Memory B cell (primary cell): Measurements from ENCODE around the gene KIF25.

Experiments used
- ATAC-seq: fragments of 150-1000 bp; cut with Tn5 transposase; 2 replicates; pipeline ENCODE4 v1.10.0; 2021; ENCODE audit warnings: low read depth, mild to moderate bottlenecking, moderate library complexity
- DNase-seq, 2 donors: peaks; one replicate each; pipeline ENCODE4 v3.0.0; 2022; ENCODE audit warnings: low spot score in 2 of 2
- H3K27ac Mint-ChIP-seq: one replicate; pipeline ENCODE4 v1.8.0; 2022; ENCODE audit warnings: mild to moderate bottlenecking, moderate library complexity, mixed read lengths
- H3K27me3 Mint-ChIP-seq: one replicate; pipeline ENCODE4 v1.8.0; 2022; ENCODE audit warnings: mixed read lengths
- H3K36me3 Mint-ChIP-seq: one replicate; pipeline ENCODE4 v1.8.0; 2022; ENCODE audit warnings: mild to moderate bottlenecking, mixed read lengths
- H3K4me1 Mint-ChIP-seq: one replicate; pipeline ENCODE4 v1.8.0; 2022; ENCODE audit warnings: mixed read lengths
- H3K4me3 Mint-ChIP-seq: one replicate; pipeline ENCODE4 v1.8.0; 2022; ENCODE audit warnings: mild to moderate bottlenecking, moderate library complexity, mixed read lengths
- H3K9me3 Mint-ChIP-seq: one replicate; pipeline ENCODE4 v1.8.0; 2022; ENCODE audit warnings: mixed read lengths

KIF25 gene

DNA sequence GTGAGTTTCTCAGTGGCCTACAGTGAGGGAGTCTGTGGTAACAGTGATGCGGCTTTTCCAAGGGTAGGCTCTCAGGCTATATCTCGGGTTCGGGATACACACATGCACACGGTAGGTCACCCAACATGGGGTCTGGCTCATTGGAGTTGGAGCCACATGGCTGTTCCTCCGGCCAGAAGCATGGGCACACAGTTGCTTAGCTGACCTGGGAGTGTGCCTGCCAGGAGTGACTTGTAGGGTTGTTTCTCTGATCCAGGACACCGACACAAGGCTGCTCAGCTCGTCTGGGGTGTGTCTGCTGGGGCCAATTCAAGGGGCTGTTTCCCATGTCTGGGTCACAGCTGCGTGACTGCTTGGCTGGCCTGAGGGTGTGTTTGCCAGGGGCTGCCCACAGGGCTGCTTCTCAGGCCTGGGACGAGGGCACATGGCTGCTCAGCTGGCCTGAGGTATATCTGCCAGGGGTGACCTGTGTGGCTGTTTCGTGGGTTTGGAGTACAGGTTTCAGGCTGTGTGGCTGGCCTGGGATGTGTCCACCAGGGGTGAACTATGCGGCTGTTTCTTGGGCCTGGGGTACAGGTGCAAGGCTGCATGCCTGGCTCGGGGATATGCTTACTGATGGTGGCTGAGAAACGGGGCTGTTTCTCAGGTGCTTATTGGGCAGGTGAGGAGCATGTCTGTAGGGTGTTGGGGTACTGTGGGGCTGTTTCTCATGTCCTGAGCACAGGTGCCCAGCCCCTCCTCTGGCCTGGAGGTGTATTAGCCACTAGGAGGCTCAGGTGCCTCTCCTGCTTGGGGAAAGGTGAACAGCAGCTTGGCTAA lies 15.2 kb downstream of the KIF25 start:
- H3K4me1 Mint-ChIP-seq = no peaks in the 10 kb centered on the region
- ATAC-seq = no peak
- no peak overlapping the region for H3K4me3 Mint-ChIP-seq
- peaks cover 28% of the 10 kb centered on the region for H3K9me3 Mint-ChIP-seq
- H3K27ac Mint-ChIP-seq = no peak overlapping the region
- peaks cover 5% of the 10 kb centered on the region for H3K36me3 Mint-ChIP-seq
- DNase-seq = no peak
- peaks cover 3% of the 10 kb centered on the region for H3K27me3 Mint-ChIP-seq

DNA sequence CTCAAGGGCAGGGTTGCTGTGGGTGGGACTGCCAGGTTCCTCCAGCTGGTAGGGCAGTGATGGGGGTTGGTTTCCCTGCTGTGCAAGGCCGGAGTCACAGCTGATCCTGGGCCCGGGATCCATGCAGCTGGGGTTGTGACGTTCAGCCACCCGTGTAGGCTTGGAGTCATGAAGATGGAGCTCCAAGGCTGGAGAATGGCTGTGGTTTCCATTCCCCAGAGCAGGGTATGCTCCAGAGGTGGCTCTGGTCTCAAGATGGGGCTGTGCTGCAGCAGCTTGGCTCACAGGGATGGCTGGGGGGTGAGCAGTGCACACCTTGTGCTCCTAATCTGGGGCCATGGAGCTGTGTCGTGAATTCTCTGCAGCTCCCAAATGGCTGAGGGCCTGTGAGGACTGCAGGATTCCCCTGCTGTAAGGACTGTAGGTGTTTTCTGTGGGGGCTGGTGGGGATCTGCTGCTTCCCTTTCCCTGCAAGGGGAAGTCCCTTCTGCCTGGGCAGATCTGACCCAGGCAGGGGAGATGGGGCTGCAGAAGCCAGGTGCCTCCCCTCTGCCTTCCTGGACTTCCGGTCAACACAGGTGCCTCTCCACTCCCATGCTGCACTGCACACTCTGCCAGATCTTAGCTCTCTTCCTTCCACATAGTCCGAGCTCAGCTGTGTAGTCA lies 15.9 kb downstream of the KIF25 start:
- H3K9me3 Mint-ChIP-seq = peaks cover 25% of the 10 kb centered on the region
- ATAC-seq (no peak), DNase-seq (no peak)
- H3K4me3 Mint-ChIP-seq = no peak overlapping the region
- peaks cover 5% of the 10 kb centered on the region for H3K36me3 Mint-ChIP-seq
- H3K27ac Mint-ChIP-seq = no peak overlapping the region
- no peaks in the 10 kb centered on the region for H3K4me1 Mint-ChIP-seq
- H3K27me3 Mint-ChIP-seq = peaks cover 3% of the 10 kb centered on the region

DNA sequence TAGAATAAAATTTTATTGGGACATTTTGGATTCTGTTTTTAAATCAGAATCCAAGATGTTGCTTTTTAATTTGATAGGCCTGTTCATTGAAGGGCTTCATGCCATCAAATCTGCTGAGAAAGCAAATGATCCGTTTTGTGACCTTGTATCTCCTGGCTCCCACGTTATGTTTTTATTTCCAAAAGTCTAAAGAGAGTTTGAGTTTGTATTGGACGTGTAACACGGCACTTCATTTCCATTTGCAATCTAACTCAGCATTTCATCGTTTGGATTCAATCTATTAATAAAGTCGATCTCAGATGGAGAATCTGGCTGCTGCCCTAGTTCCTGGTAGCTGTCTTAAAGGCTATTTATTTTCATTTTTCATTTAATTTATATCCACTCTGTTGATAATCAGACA lies 17.0 kb downstream of the KIF25 start:
- ATAC-seq = no peak
- H3K9me3 Mint-ChIP-seq = peaks cover 26% of the 10 kb centered on the region
- no peak overlapping the region for H3K4me3 Mint-ChIP-seq
- DNase-seq = no peak
- peaks cover 3% of the 10 kb centered on the region for H3K27me3 Mint-ChIP-seq
- H3K4me1 Mint-ChIP-seq = no peaks in the 10 kb centered on the region
- H3K36me3 Mint-ChIP-seq = peaks cover 5% of the 10 kb centered on the region
- H3K27ac Mint-ChIP-seq = no peak overlapping the region

DNA sequence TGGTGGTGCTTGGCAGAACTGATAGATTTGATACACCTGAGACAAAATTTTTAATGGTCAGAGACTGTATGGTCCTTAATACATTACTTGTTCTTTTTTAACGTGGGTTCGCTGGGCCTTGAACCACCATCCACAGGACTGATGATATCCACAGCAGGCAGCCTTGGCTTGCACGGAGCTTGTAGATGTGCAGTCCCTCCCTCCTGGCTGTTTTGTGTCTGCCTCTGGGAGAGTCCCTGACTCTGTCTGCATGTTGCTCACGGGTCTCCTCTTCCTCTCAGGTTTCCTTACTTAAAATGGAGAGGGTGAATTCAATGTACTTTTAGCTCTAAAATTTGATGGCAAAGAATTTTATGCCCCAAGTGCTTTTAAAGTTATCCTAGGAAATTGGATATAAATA lies 17.5 kb downstream of the KIF25 start:
- Mint-ChIP-seq H3K27me3 (peaks cover 3% of the 10 kb centered on the region), H3K9me3 (peaks cover 21% of the 10 kb centered on the region), H3K4me3 (no peak overlapping the region), H3K27ac (no peak overlapping the region), H3K36me3 (peaks cover 5% of the 10 kb centered on the region), H3K4me1 (no peaks in the 10 kb centered on the region)
- DNase-seq = no peak
- no peak for ATAC-seq

DNA sequence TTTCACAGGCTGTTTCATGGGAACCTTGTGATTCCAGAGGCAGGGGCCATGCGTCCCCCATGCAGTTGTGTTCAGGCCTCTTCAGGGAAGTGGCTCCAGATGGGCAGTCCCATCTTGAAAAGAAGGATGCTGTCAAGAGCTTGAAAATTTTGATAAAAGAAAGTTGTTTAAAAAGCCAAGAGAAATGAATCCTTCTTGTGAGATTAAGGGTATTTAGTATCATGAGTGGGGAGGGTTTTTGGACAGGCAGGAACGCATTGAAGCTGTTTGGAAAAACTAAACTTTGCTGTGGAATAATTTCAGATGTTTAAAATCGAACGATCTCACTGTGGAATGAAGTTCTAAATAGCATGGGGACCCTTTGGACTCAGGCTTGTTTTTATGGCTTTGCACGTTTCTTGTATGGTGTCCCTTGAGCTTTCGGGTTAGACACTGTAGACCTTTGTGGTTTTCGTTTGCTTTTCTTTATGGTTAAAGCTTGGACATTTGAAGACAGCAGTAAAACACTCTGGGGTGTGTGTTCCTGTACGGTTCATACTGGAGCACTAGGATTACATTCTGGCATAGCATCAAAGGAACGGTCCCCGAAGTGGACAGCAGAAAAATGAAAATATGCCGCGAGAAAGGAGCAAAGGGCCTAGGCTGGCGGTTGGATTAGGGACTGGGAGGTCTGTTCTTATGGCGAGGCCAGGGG lies 18.2 kb downstream of the KIF25 start:
- H3K9me3 Mint-ChIP-seq = peaks cover 17% of the 10 kb centered on the region
- DNase-seq = no peak
- no peak overlapping the region for H3K27ac Mint-ChIP-seq
- H3K4me1 Mint-ChIP-seq = no peaks in the 10 kb centered on the region
- ATAC-seq = no peak
- H3K27me3 Mint-ChIP-seq = peaks cover 3% of the 10 kb centered on the region
- H3K4me3 Mint-ChIP-seq = no peak overlapping the region
- H3K36me3 Mint-ChIP-seq = peaks cover 5% of the 10 kb centered on the region

DNA sequence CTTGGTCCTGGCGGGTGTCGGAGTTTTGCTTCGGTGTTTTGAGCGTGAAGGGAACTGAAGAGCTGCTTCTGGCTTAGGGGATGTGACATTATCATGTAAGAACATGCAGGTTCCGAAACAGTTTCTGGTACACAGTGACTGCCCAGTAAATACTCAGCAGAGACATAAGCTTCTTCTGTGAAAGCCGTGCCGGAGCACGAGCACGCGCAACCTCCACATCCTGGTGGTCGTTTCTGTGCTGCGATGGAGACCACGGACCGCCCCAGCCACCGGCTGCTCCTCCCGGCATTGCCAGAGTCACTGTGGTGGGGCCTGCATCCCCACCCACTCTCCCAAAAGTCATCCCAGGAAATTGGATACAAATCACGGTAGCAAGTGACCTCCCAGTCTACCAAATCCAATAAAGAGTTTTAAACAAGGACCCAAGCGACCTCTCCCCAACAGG lies 18.7 kb downstream of the KIF25 start:
- Mint-ChIP-seq H3K9me3 (peaks cover 12% of the 10 kb centered on the region), H3K4me3 (no peak overlapping the region), H3K36me3 (peaks cover 2% of the 10 kb centered on the region), H3K27me3 (peaks cover 3% of the 10 kb centered on the region), H3K27ac (no peak overlapping the region), H3K4me1 (no peaks in the 10 kb centered on the region)
- no peak for ATAC-seq
- no peak for DNase-seq

DNA sequence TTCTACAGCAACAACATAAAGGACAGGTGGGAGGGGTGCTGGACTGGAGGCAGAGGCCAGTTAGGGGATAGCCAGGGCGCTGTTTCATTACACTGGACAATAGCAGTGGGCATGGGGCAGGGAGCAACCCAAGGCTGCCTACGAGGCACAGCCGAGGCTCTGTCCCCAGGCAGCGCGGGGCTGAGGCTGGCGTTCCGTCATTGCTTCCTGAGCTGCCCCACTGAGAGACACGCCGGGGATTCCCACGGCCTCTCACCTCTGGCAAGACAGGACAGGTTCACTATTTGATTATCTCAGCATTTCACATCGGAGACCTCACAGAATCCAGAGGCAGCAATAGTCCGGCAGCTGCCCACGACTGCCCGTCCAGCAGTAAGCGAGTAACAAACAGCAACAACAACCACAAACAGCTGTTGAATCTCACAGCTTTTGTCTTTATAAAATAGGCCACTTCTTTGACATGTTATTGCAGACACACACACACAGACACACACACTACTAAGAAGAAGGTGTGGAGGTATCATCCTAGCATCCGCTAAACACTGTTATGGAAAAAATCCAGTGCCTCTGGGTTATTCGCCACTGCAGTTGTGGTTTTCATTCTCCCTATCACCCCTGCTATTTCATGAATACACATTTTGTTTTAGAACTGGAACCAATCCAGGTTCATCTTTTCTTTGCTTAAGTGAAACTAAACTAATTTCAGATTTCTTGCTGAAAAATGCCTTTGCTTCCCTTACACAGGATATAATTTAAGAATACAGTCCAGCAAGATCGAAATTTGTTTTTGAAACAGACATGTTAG lies 19.5 kb downstream of the KIF25 start:
- Mint-ChIP-seq H3K9me3 (peaks cover 8% of the 10 kb centered on the region), H3K27me3 (peaks cover 3% of the 10 kb centered on the region), H3K4me3 (no peak overlapping the region), H3K27ac (no peak overlapping the region), H3K4me1 (no peaks in the 10 kb centered on the region), H3K36me3 (no peaks in the 10 kb centered on the region)
- ATAC-seq (no peak), DNase-seq (no peak)

DNA sequence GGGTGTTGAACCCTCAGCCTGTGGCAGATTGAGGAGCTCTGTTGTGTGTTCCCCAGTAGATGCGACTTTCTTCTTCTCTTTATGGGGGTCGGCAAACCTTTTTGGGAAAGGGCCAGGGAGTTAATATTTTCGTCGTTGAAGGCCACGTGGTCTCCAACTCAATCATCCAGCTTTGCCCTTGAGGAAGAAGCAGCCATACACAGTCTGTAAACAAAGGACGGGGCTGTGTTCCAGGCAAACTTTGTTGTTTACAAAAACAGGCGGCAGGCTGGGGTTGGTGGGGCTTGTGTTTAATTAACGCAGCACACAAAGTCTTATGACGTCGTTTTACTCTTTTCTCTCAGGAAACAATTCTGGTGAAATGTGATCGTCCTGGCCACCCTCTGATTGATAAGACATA lies 20.2 kb downstream of the KIF25 start:
- H3K27me3 Mint-ChIP-seq = peaks cover 3% of the 10 kb centered on the region
- H3K9me3 Mint-ChIP-seq = peaks cover 5% of the 10 kb centered on the region
- DNase-seq (no peak), ATAC-seq (no peak)
- no peak overlapping the region for H3K4me3 Mint-ChIP-seq
- no peaks in the 10 kb centered on the region for H3K4me1 Mint-ChIP-seq
- no peak overlapping the region for H3K27ac Mint-ChIP-seq
- H3K36me3 Mint-ChIP-seq = no peaks in the 10 kb centered on the region

DNA sequence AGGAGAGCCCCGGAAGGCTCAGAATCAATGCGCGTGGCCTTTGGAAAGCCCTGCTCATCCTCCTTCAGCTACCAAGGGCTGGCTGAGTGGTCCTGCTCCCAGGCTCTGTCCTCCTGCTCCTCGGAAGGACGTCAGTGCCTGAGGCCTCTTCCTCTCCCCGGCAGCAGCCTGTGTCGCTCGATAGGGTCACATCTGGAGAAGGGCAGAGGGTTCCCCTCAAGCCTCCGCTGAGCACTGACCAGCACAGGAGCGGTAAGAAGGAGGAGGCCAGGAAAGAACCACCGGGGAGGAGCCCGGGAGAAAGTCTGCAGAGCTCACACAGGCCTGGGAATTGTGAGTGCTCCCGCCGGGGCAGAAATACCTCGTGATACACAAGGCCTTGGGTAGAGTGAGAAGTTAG lies 21.2 kb downstream of the KIF25 start:
- Mint-ChIP-seq H3K4me1 (no peaks in the 10 kb centered on the region), H3K36me3 (no peaks in the 10 kb centered on the region), H3K4me3 (no peak overlapping the region), H3K27me3 (peaks cover 3% of the 10 kb centered on the region), H3K27ac (no peak overlapping the region), H3K9me3 (peaks cover 5% of the 10 kb centered on the region)
- no peak for ATAC-seq
- no peak for DNase-seq

DNA sequence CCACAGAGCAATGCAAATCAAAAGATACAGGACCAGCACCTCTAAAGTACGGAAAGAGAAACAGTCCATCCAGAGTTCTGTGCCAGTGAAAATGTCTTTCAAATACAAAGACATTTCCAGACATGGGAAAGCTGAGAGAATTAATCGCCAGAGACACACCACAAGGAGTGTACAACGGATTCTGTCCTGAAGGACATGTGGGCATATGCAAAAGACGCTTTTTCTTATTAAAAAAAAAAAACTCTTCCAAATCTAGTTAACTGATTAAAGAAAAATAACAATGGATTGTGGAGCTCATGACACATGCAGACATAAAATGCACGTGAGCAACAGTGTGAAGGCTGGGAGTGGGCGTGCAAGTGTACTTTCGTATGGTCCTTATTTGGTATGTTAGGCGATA lies 22.8 kb downstream of the KIF25 start:
- H3K27me3 Mint-ChIP-seq = peaks cover 4% of the 10 kb centered on the region
- DNase-seq (no peak), ATAC-seq (no peak)
- H3K4me3 Mint-ChIP-seq = no peak overlapping the region
- H3K36me3 Mint-ChIP-seq = no peaks in the 10 kb centered on the region
- H3K4me1 Mint-ChIP-seq = no peaks in the 10 kb centered on the region
- H3K9me3 Mint-ChIP-seq = peaks cover 3% of the 10 kb centered on the region
- no peak overlapping the region for H3K27ac Mint-ChIP-seq

DNA sequence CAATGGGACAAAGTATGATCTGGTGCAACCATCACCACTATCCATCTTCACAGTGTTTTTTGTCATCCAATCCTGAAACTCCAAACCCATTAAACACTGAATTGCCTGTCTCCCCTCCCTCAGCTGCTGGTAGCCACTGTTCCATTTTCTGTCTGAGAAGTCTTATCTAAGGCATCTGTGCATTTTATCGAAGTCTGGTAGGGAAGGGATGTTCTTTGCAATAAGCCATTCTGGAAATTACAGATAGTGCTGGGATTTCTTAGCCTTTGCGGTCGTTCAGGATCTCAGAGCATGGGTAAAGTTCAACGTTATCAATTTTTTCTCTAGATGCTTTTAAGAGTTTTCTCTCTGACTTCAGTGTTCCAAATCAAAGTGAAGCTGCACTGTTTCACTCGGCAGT lies 24.1 kb downstream of the KIF25 start:
- no peaks in the 10 kb centered on the region for H3K4me1 Mint-ChIP-seq
- H3K9me3 Mint-ChIP-seq = peaks cover 3% of the 10 kb centered on the region
- H3K27me3 Mint-ChIP-seq = peaks cover 2% of the 10 kb centered on the region
- no peak overlapping the region for H3K4me3 Mint-ChIP-seq
- no peaks in the 10 kb centered on the region for H3K36me3 Mint-ChIP-seq
- no peak overlapping the region for H3K27ac Mint-ChIP-seq
- no peak for ATAC-seq
- no peak for DNase-seq

DNA sequence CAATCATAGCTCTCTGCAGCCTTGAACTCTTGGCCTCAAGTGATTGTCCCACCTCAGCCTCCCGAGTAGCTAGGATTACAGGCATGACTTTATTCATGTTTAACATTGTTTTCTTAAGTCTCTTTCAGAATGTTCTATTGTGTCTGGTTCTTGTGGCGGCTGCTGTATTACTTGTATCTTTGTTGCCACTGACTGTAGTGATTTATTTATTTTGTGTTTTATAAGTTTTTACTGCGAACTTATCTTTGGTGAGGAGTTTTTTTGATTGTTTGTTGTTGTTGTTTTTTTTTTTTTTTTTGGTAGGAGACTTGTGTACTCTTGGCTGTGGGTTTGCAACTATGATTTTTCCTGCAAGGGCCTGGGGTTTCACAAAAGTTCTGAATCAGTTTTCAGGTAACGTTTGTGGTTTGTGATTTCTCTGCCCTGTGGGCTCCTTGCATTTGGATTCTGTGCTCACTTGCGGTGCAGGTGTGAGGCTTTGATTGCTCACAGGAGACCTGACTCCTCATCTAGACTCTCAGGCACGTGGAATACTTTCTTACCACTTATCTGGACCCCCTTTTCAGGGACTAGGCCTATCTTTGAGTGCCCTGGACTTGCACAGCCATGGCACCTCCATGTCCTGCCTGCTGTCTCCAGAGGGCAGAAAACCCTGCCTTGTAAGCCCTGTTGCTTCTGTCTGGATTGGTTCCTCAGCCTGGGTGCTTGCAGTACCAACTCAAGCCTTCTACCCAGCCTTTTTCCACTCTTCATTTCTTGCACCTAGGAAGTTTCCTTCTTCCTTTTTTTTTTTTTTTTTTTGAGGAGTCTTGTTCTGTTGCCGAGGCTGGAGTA lies 25.2 kb downstream of the KIF25 start:
- DNase-seq (no peak), ATAC-seq (no peak)
- Mint-ChIP-seq H3K4me1 (no peaks in the 10 kb centered on the region), H3K9me3 (peaks cover 3% of the 10 kb centered on the region), H3K27ac (no peak overlapping the region), H3K36me3 (no peaks in the 10 kb centered on the region), H3K4me3 (no peak overlapping the region), H3K27me3 (peaks cover 2% of the 10 kb centered on the region)

DNA sequence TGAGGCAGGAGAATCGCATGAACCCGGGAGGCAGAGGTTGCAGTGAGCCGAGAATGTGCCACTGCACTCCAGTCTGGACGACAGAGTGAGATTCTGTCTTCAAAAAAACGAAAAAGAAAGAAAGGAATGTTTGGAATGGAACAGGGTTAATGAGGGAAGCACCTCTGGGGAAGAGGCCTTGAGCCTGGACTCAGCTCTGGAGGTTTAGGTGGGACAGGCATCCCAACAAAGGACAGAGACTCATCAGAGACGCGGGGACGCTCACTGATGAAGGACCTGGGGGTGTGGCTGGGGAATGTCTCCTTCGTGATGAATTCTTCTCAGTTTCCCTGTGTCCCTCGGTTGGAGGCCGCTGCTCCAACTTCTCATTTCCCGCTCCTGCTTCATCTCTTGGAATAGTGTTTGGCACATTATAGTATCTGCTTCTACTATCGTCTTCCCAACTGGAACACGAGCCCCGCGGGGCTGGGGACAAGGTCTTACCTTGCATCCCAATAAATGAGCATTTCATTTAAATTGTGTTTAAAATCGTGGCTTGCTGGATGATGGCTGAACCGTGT lies 27.6 kb downstream of the KIF25 start:
- DNase-seq (no peak), ATAC-seq (no peak)
- H3K4me3 Mint-ChIP-seq = no peak overlapping the region
- H3K27me3 Mint-ChIP-seq = peaks cover 2% of the 10 kb centered on the region
- no peaks in the 10 kb centered on the region for H3K36me3 Mint-ChIP-seq
- no peaks in the 10 kb centered on the region for H3K9me3 Mint-ChIP-seq
- H3K27ac Mint-ChIP-seq = no peak overlapping the region
- H3K4me1 Mint-ChIP-seq = no peaks in the 10 kb centered on the region
